ENCODE measurements around the gene SPAG16.

Gene SPAG16

DNA sequence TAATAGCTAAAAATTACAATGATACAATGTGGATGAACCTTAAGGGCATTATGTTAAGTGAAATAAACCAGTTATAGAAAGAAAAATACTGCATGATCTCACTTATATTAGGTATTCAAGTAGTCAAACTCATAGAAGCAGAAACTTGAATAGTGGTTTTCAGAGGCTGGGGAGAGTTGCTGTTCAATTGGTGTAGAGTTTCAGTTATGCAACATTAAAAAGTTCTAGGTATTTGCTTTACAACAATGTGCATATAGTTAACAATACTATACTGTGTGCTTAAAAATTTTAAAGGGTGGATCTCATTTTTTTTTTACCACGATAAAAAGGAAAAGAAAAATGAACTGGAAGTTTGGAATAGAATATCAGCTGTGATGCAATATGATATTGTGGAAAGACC is 479.1 kb downstream of the SPAG16 start:
- ChIA-PET CTCF (no interaction called here), POLR2A (no interaction called here)
- no peak overlapping the region for H3K4me3 ChIP-seq (ENCODE audit: low read depth, low read length)

DNA sequence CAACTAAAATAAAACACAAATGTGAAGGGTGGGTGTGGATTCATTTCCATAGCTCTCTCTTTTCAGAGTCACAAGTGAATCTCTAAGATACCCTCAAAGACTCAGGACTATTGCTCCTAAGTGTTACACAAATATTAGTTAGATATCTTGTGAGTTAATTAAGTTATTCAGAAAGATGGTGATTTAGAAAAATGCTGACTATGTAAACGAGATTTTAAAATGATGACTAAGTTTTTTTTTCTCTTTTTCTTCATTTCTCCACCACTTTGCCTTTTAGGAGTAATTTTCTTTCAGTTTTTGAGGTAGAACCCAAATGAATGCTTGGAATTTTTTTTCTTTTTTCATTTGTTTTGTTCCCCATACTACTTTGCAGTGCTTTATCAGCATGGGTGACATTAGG is 479.7 kb downstream of the SPAG16 start:
- H3K4me1 ChIP-seq (ENCODE audit: control insufficient read depth, insufficient read depth, low read length), result no peaks in the 10 kb centered on the region
- CTCF ChIA-PET, result no interaction called here
- POLR2A ChIA-PET, result no interaction called here
- no peak overlapping the region for H3K27ac ChIP-seq (ENCODE audit: extremely low read depth, low read depth, low read length)
- no peaks in the 10 kb centered on the region for H3K36me3 ChIP-seq (ENCODE audit: control insufficient read depth in 2 of 2, insufficient read depth in 1 of 2, low read length in 2 of 2)
- H3K9me3 ChIP-seq (ENCODE audit: control insufficient read depth, insufficient read depth, low read depth, low read length), result no peaks in the 10 kb centered on the region
- H3K4me3 ChIP-seq (ENCODE audit: low read depth, low read length), result no peak overlapping the region
- TF ChIP-seq KLF16 (tag by site-specific recombination; IDR thresholded peaks at IDR 0.05), result no peak
- TF ChIP-seq, protein P1, sequence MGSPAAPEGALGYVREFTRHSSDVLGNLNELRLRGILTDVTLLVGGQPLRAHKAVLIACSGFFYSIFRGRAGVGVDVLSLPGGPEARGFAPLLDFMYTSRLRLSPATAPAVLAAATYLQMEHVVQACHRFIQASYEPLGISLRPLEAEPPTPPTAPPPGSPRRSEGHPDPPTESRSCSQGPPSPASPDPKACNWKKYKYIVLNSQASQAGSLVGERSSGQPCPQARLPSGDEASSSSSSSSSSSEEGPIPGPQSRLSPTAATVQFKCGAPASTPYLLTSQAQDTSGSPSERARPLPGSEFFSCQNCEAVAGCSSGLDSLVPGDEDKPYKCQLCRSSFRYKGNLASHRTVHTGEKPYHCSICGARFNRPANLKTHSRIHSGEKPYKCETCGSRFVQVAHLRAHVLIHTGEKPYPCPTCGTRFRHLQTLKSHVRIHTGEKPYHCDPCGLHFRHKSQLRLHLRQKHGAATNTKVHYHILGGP (tag by site-specific recombination; IDR thresholded peaks at IDR 0.05), result no peak
- TF ChIP-seq ZNF670 (tag by site-specific recombination; IDR thresholded peaks at IDR 0.05; ENCODE audit: low read depth), result no peak
- TF ChIP-seq, protein P2, sequence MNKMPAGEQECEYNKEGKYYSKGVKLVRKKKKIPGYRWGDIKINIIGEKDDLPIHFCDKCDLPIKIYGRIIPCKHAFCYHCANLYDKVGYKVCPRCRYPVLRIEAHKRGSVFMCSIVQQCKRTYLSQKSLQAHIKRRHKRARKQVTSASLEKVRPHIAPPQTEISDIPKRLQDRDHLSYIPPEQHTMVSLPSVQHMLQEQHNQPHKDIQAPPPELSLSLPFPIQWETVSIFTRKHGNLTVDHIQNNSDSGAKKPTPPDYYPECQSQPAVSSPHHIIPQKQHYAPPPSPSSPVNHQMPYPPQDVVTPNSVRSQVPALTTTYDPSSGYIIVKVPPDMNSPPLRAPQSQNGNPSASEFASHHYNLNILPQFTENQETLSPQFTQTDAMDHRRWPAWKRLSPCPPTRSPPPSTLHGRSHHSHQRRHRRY (tag by site-specific recombination; IDR thresholded peaks at IDR 0.05), result no peak
- TF ChIP-seq, protein P3, sequence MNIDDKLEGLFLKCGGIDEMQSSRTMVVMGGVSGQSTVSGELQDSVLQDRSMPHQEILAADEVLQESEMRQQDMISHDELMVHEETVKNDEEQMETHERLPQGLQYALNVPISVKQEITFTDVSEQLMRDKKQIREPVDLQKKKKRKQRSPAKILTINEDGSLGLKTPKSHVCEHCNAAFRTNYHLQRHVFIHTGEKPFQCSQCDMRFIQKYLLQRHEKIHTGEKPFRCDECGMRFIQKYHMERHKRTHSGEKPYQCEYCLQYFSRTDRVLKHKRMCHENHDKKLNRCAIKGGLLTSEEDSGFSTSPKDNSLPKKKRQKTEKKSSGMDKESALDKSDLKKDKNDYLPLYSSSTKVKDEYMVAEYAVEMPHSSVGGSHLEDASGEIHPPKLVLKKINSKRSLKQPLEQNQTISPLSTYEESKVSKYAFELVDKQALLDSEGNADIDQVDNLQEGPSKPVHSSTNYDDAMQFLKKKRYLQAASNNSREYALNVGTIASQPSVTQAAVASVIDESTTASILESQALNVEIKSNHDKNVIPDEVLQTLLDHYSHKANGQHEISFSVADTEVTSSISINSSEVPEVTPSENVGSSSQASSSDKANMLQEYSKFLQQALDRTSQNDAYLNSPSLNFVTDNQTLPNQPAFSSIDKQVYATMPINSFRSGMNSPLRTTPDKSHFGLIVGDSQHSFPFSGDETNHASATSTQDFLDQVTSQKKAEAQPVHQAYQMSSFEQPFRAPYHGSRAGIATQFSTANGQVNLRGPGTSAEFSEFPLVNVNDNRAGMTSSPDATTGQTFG (tag by site-specific recombination; IDR thresholded peaks at IDR 0.05; ENCODE audit: borderline replicate concordance), result no peak
- no peak for TF ChIP-seq ZNF155 (tag by site-specific recombination; IDR thresholded peaks at IDR 0.05)
- TF ChIP-seq RBAK (tag by site-specific recombination; IDR thresholded peaks at IDR 0.05), result no peak
- TF ChIP-seq, protein P4, sequence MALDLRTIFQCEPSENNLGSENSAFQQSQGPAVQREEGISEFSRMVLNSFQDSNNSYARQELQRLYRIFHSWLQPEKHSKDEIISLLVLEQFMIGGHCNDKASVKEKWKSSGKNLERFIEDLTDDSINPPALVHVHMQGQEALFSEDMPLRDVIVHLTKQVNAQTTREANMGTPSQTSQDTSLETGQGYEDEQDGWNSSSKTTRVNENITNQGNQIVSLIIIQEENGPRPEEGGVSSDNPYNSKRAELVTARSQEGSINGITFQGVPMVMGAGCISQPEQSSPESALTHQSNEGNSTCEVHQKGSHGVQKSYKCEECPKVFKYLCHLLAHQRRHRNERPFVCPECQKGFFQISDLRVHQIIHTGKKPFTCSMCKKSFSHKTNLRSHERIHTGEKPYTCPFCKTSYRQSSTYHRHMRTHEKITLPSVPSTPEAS (tag by site-specific recombination; IDR thresholded peaks at IDR 0.05), result no peak
- TF ChIP-seq ZFP37 (tag by site-specific recombination; IDR thresholded peaks at IDR 0.05), result no peak
- TF ChIP-seq, protein P5, sequence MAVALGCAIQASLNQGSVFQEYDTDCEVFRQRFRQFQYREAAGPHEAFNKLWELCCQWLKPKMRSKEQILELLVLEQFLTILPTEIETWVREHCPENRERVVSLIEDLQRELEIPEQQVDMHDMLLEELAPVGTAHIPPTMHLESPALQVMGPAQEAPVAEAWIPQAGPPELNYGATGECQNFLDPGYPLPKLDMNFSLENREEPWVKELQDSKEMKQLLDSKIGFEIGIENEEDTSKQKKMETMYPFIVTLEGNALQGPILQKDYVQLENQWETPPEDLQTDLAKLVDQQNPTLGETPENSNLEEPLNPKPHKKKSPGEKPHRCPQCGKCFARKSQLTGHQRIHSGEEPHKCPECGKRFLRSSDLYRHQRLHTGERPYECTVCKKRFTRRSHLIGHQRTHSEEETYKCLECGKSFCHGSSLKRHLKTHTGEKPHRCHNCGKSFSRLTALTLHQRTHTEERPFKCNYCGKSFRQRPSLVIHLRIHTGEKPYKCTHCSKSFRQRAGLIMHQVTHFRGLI (tag by site-specific recombination; IDR thresholded peaks at IDR 0.05), result no peak
- TF ChIP-seq, protein P6, sequence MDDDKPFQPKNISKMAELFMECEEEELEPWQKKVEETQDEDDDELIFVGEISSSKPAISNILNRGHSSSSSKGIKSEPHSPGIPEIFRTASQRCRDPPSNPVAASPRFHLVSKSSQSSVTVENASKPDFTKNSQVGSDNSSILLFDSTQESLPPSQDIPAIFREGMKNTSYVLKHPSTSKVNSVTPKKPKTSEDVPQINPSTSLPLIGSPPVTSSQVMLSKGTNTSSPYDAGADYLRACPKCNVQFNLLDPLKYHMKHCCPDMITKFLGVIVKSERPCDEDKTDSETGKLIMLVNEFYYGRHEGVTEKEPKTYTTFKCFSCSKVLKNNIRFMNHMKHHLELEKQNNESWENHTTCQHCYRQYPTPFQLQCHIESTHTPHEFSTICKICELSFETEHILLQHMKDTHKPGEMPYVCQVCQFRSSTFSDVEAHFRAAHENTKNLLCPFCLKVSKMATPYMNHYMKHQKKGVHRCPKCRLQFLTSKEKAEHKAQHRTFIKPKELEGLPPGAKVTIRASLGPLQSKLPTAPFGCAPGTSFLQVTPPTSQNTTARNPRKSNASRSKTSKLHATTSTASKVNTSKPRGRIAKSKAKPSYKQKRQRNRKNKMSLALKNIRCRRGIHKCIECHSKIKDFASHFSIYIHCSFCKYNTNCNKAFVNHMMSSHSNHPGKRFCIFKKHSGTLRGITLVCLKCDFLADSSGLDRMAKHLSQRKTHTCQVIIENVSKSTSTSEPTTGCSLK (tag by site-specific recombination; IDR thresholded peaks at IDR 0.05), result no peak
- no peak for TF ChIP-seq ZFHX2 (tag by site-specific recombination; conservative IDR thresholded peaks at IDR 0.05)
- no peak for TF ChIP-seq ZNF138 (tag by site-specific recombination; IDR thresholded peaks at IDR 0.05; ENCODE audit: borderline replicate concordance)

More for the DNA sequence above, 479.1 kb downstream of the SPAG16 start:
- Histone ChIP-seq H3K9me3 (ENCODE audit: control insufficient read depth, insufficient read depth, low read depth, low read length) (no peaks in the 10 kb centered on the region), H3K36me3 (ENCODE audit: control insufficient read depth in 2 of 2, insufficient read depth in 1 of 2, low read length in 2 of 2) (no peaks in the 10 kb centered on the region), H3K4me1 (ENCODE audit: control insufficient read depth, insufficient read depth, low read length) (no peaks in the 10 kb centered on the region), H3K27ac (ENCODE audit: extremely low read depth, low read depth, low read length) (no peak overlapping the region)
- TF ChIP-seq, protein P7, sequence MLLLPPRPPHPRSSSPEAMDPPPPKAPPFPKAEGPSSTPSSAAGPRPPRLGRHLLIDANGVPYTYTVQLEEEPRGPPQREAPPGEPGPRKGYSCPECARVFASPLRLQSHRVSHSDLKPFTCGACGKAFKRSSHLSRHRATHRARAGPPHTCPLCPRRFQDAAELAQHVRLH (tag by site-specific recombination; IDR thresholded peaks at IDR 0.05), result no peak
- TF ChIP-seq KLF10 (tag by site-specific recombination; IDR thresholded peaks at IDR 0.05) (no peak), ZNF830 (tag by site-specific recombination; IDR thresholded peaks at IDR 0.05; ENCODE audit: low read depth) (no peak), ZNF514 (tag by site-specific recombination; IDR thresholded peaks at IDR 0.05) (no peak), ZNF19 (tag by site-specific recombination; IDR thresholded peaks at IDR 0.05; ENCODE audit: low read depth) (no peak)
